H1 (cell line): ENCODE data around the gene ATP9B. TPM values are rescaled to one million over a fixed set of nuclear protein-coding genes. Genes with fewer than 3 reads are reported as not detected.

Experiments
- CTCF ChIA-PET: fragments of 300-600 bp; sonication (Branson Sonifier 250); formaldehyde crosslinking; loops from one replicate; lab custom pipeline; 2021; ENCODE audit not compliant: partially characterized antibody; lab: Charles Lee
- POLR2A ChIA-PET: fragments of 300-600 bp; sonication (Branson Sonifier 250); formaldehyde crosslinking; loops from one replicate; lab custom pipeline; 2021; ENCODE audit warnings: inconsistent platforms; ENCODE audit not compliant: partially characterized antibody; lab: Charles Lee
- DNase-seq, 2 experiments: peaks; one replicate each; pipeline versions ENCODE4 v3.0.0 to v3.0.0-alpha.2; 2010 to 2022; ENCODE audit warnings: low spot score in 2 of 2, low read depth in 1 of 2, mixed read lengths in 1 of 2
- FAIRE-seq: peaks from 2 replicates; lab custom pipeline; 2011; peaks lifted over from hg19 to GRCh38; lab: Jason Lieb, UNC
- H2AFZ ChIP-seq: 2 replicates; pipeline ENCODE4 v1.8.1; 2012; ENCODE audit warnings: low read length, inconsistent platforms
- H2AK5ac ChIP-seq: 2 replicates; pipeline ENCODE4 v1.6.1; 2013; ENCODE audit warnings: low read depth, low read length
- H2BK120ac ChIP-seq: replicated peaks from 2 replicates; pipeline ENCODE3; 2013; ENCODE audit warnings: low read depth, low read length, inconsistent platforms
- H2BK12ac ChIP-seq: 2 replicates; pipeline ENCODE4 v1.6.1; 2013; ENCODE audit warnings: low read depth, low read length
- H2BK15ac ChIP-seq: 2 replicates; pipeline ENCODE4 v1.6.1; 2013; ENCODE audit warnings: low read length
- H2BK20ac ChIP-seq: 2 replicates; pipeline ENCODE4 v1.6.1; 2013; ENCODE audit warnings: low read length
- H2BK5ac ChIP-seq: 2 replicates; pipeline ENCODE4 v1.6.1; 2013; ENCODE audit warnings: low read depth, low read length
- H3K14ac ChIP-seq: 2 replicates; pipeline ENCODE4 v1.6.1; 2013; ENCODE audit warnings: inconsistent platforms; ENCODE audit not compliant: insufficient read length
- H3K18ac ChIP-seq: 2 replicates; pipeline ENCODE4 v1.6.1; 2013; ENCODE audit warnings: low read length; ENCODE audit errors: extremely low read depth
- H3K23ac ChIP-seq: 2 replicates; pipeline ENCODE4 v1.6.1; 2013; ENCODE audit warnings: inconsistent platforms; ENCODE audit not compliant: insufficient read length
- H3K23me2 ChIP-seq: 2 replicates; pipeline ENCODE4 v1.6.1; 2013; ENCODE audit warnings: low read depth, low read length
- H3K27ac ChIP-seq: 2 replicates; pipeline ENCODE4 v1.6.1; 2011; ENCODE audit warnings: low read depth, low read length, inconsistent platforms
- H3K27me3 ChIP-seq, 4 experiments: replicated peaks in 1 of 4; 1 replicate in 1 of 4; 2 replicates in 3 of 4; pipeline versions ENCODE4 v1.6.1 to v1.8.1; 2011 to 2013; ENCODE audit warnings: low read length in 3 of 4, mild to moderate bottlenecking in 3 of 4, inconsistent platforms in 2 of 4, mixed read lengths in 2 of 4, moderate library complexity in 1 of 4; ENCODE audit not compliant: control insufficient read depth in 3 of 4, insufficient read depth in 3 of 4; ENCODE audit errors: extremely low read depth in 1 of 4
- H3K36me3 ChIP-seq, 4 experiments: 2 replicates each; pipeline versions ENCODE4 v1.6.1 to v1.8.1; 2011 to 2013; ENCODE audit warnings: mild to moderate bottlenecking in 4 of 4, low read length in 3 of 4, moderate library complexity in 2 of 4, control low read depth in 1 of 4, inconsistent platforms in 1 of 4; ENCODE audit not compliant: insufficient read depth in 4 of 4, control insufficient read depth in 2 of 4
- H3K4ac ChIP-seq: replicated peaks from 2 replicates; pipeline ENCODE3; 2013; ENCODE audit warnings: low read length, low read depth, mixed read lengths, inconsistent platforms; ENCODE audit not compliant: insufficient read length
- H3K4me1 ChIP-seq, 4 experiments: replicated peaks in 1 of 4; 1 replicate in 1 of 4; 2 replicates in 3 of 4; pipeline versions ENCODE4 v1.6.1 to v1.8.1; 2011 to 2013; ENCODE audit warnings: low read length in 3 of 4, inconsistent platforms in 2 of 4, mixed read lengths in 1 of 4; ENCODE audit not compliant: insufficient read depth in 4 of 4, control insufficient read depth in 3 of 4
- H3K4me2 ChIP-seq, 2 experiments: 2 replicates each; pipeline versions ENCODE4 v1.6.1 to v1.8.1; 2011 to 2013; ENCODE audit warnings: low read depth in 2 of 2, low read length in 2 of 2, control low read depth in 1 of 2, inconsistent platforms in 1 of 2, mild to moderate bottlenecking in 1 of 2; ENCODE audit not compliant: insufficient read depth in 1 of 2
- H3K4me3 ChIP-seq, 4 experiments: fragments of 200-600, 300-600 bp in 1 of 4; sonication (generic), shearing (Covaris generic), sonication (Bioruptor Twin) in 1 of 4; 2 replicates each; pipeline versions ENCODE4 v1.5.1 to v1.8.1; 2011 to 2016; ENCODE audit warnings: low read length in 4 of 4, low read depth in 3 of 4, control low read depth in 2 of 4, inconsistent platforms in 2 of 4, mild to moderate bottlenecking in 2 of 4, mixed read lengths in 1 of 4, moderate library complexity in 1 of 4; ENCODE audit not compliant: insufficient read depth in 2 of 4; ENCODE audit errors: extremely low read depth in 1 of 4
- H3K56ac ChIP-seq: replicated peaks from 2 replicates; pipeline ENCODE3; 2013; ENCODE audit warnings: low read depth, mild to moderate bottlenecking, mixed read lengths, low read length, inconsistent platforms; ENCODE audit not compliant: insufficient read length
- H3K79me1 ChIP-seq: 2 replicates; pipeline ENCODE4 v1.6.1; 2013; ENCODE audit warnings: low read depth, low read length, control low read depth
- H3K79me2 ChIP-seq, 2 experiments: 2 replicates each; pipeline versions ENCODE4 v1.6.1 to v1.8.1; 2012 to 2013; ENCODE audit warnings: low read length in 2 of 2, mild to moderate bottlenecking in 2 of 2, inconsistent platforms in 1 of 2; ENCODE audit not compliant: insufficient read depth in 2 of 2, control insufficient read depth in 1 of 2
- H3K9ac ChIP-seq, 4 experiments: replicated peaks in 1 of 4; 1 replicate in 1 of 4; 2 replicates in 3 of 4; pipeline versions ENCODE4 v1.6.1 to v1.8.1; 2011 to 2013; ENCODE audit warnings: low read depth in 3 of 4, low read length in 3 of 4, control low read depth in 2 of 4, mild to moderate bottlenecking in 2 of 4, moderate library complexity in 2 of 4, inconsistent platforms in 1 of 4; ENCODE audit errors: extremely low read depth in 1 of 4
- H3K9me3 ChIP-seq, 2 experiments: 2 replicates each; pipeline versions ENCODE4 v1.6.1 to v1.8.1; 2012 to 2013; ENCODE audit warnings: mild to moderate bottlenecking in 2 of 2, moderate library complexity in 2 of 2, control low read depth in 1 of 2, inconsistent platforms in 1 of 2, low read depth in 1 of 2, low read length in 1 of 2, mixed read lengths in 1 of 2; ENCODE audit not compliant: insufficient read depth in 2 of 2
- H4K20me1 ChIP-seq, 2 experiments: replicated peaks in 1 of 2; 2 replicates each; pipeline versions ENCODE3 to v1.8.1; 2011 to 2013; ENCODE audit warnings: inconsistent platforms in 2 of 2, low read length in 2 of 2, mild to moderate bottlenecking in 1 of 2; ENCODE audit not compliant: insufficient read depth in 2 of 2, control insufficient read depth in 1 of 2
- H4K5ac ChIP-seq: 2 replicates; pipeline ENCODE4 v1.6.1; 2013; ENCODE audit warnings: low read length, low read depth, mixed read lengths, inconsistent platforms; ENCODE audit not compliant: insufficient read length
- H4K8ac ChIP-seq: 2 replicates; pipeline ENCODE4 v1.8.0; 2013; ENCODE audit warnings: mild to moderate bottlenecking, moderate library complexity, low read length, inconsistent platforms; ENCODE audit not compliant: insufficient read depth; ENCODE audit errors: extremely low read depth
- H4K91ac ChIP-seq: replicated peaks from 2 replicates; pipeline ENCODE3; 2013; ENCODE audit warnings: low read length, mixed read lengths, inconsistent platforms; ENCODE audit not compliant: insufficient read length
- BCL11A ChIP-seq, 2 experiments: IDR thresholded peaks; one replicate each; pipeline ENCODE4 v1.6.1; 2011; ENCODE audit warnings: low read depth in 2 of 2, low read length in 2 of 2, mild to moderate bottlenecking in 2 of 2
- CHD2 ChIP-seq: IDR thresholded peaks from 2 replicates; pipeline ENCODE4 v1.6.1; 2012; ENCODE audit warnings: low read length, improper control_type of control experiment
- CREB1 ChIP-seq: IDR thresholded peaks from 2 replicates; pipeline ENCODE4 v1.6.1; 2012; ENCODE audit warnings: inconsistent platforms
- E2F6 ChIP-seq: IDR thresholded peaks from 2 replicates; pipeline ENCODE4 v1.6.1; 2012; ENCODE audit warnings: inconsistent platforms
- EZH2 ChIP-seq: fragments of 200-600 bp; sonication (generic); IDR thresholded peaks from 2 replicates; pipeline ENCODE4 v1.7.1; 2012; ENCODE audit warnings: low read depth, mild to moderate bottlenecking, moderate library complexity, low read length, inconsistent platforms; ENCODE audit not compliant: severe bottlenecking
- MAX ChIP-seq: IDR thresholded peaks from 2 replicates; pipeline ENCODE4 v1.6.1; 2012; ENCODE audit warnings: inconsistent platforms
- YY1 ChIP-seq: IDR thresholded peaks from 2 replicates; pipeline ENCODE4 v1.6.1; 2011; ENCODE audit warnings: low read depth, mild to moderate bottlenecking, low read length
- WGBS, 2 experiments: shearing (Covaris generic) in 1 of 2; methylation state at CpG; one replicate each; pipeline versions ENCODE4 v1.1.6 to v1.1.7; 2013 to 2015; ENCODE audit warnings: low lambda C conversion rate in 2 of 2, mixed read lengths in 2 of 2, inconsistent platforms in 1 of 2, low coverage in 1 of 2, missing lambda C conversion rate in 1 of 2; ENCODE audit not compliant: insufficient replicate concordance in 2 of 2, insufficient coverage in 1 of 2, insufficient read length in 1 of 2; ENCODE audit errors: extremely low coverage in 1 of 2, missing lambda C conversion rate in 1 of 2; 5-methylcytosine and 5-hydroxymethylcytosine counted together
- polyA plus RNA-seq, 7 experiments: library from polyadenylated mRNA; depleted of rRNA in 3 of 7; stranded (reverse) in 5 of 7; unstranded in 2 of 7; fragments of >200 nt in 5 of 7; fragments of 200-250 nt in 2 of 7; gene quantifications; 1 replicate in 5 of 7; 2 replicates in 1 of 7; 4 replicates in 1 of 7; pipeline versions ENCODE4 v1.2.1 to v1.2.3, GENCODE V29; 2011 to 2013; ENCODE audit warnings: missing spikeins in 2 of 7, mixed read lengths in 2 of 7
- total RNA-seq: library from RNA; stranded (reverse); fragmentation: NEBNext Ultra II Directional; extraction: Animal tissue kit (Norgen Biotek cat#: 25700); gene quantifications from 2 replicates; pipeline ENCODE4 v1.2.1, GENCODE V29; 2021

The ATP9B gene
- total and polyA plus RNA-seq, 2 of the 8 experiments (the other 6 are each of a cell fraction or from before 2014, with no cell fraction given): 15.1 to 21.7 TPM

DNA sequence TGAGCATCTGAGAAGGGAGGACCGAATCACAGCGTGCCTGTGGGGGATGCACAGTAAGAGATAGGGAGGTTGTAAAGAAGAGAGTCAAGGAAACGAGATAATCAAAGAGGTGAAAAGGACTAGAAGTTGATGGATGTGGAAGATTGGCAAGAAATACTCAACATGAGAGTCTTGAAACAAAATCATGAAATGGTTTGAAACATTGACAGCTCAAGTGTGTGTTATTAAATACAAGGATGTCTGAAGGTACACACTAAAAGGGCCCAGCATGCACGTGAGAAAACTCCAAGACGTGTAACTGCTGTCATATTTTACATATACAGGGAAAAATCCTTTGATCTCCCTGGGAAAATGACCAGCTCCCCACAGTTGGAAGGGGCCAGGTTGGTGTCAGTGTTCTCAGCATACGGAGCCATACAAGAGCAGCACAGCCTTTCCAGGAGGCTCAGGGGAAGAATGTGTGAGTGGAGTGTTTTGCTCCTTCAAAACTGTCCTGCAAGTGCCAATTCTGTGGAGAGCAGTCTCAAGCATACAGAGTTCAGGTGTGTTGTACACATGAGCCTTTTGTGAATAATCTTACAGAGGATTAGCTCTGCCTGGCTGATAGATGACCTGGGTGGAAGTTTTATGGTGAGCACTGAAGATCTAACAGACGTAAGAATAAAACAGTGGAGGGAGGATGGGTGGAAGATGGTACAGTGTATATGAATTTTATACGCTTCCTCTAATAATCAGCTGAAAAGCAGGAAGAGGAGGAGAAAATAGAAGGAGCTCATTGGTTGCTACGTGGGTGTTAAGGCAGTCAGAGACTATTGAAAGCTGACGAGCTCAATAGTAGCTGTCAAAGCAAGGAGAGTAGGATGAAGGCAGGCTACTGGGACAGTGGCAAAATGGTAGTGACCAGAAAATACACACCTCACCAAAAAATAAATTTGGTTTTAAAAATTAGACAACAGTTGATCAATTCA, 126.8 kb downstream of the ATP9B start:
- FAIRE-seq (no peak), DNase-seq (no peak)
- no peak overlapping the region for H3K27ac ChIP-seq
- H2BK12ac ChIP-seq: no peak overlapping the region
- no peak overlapping the region for H4K91ac ChIP-seq
- H3K9ac ChIP-seq: no peak overlapping the region
- no peak overlapping the region for H2BK5ac ChIP-seq
- no peak overlapping the region for H2BK15ac ChIP-seq
- H2AK5ac ChIP-seq: no peak overlapping the region
- no peak for TF ChIP-seq EZH2
- no peak for TF ChIP-seq CHD2
- no peak for TF ChIP-seq E2F6
- no peak for TF ChIP-seq CREB1
- no peak for TF ChIP-seq BCL11A (IDR thresholded peaks at IDR 0.05; ENCODE audit: low read depth in 2 of 2, low read length in 2 of 2)
- no peak for TF ChIP-seq YY1
- TF ChIP-seq MAX: no peak
- H4K5ac ChIP-seq: no peak overlapping the region
- H3K36me3 ChIP-seq: peaks cover 0 to 3% (median 0%) of the 10 kb centered on the region in 4 experiments; a peak in 1 of 8 replicates
- H3K4ac ChIP-seq: no peak overlapping the region
- H4K8ac ChIP-seq: peak overlapping the region; percentile 71; the same call in 1 of the 2 replicates
- no peak overlapping the region for H2BK20ac ChIP-seq
- peaks cover 0 to 3% of the 10 kb centered on the region in 2 experiments; a peak in 2 of 4 replicates for H3K9me3 ChIP-seq
- WGBS, 2 experiments: 81% methylated on average over 10 of the region's 10 CpGs; no CpG with 5 or more reads in 1 of the 2 experiments
- H3K14ac ChIP-seq: no peak overlapping the region
- no peak overlapping the region for H3K4me3 ChIP-seq
- peaks cover 0 to 2% of the 10 kb centered on the region in 2 experiments for H4K20me1 ChIP-seq
- H3K79me1 ChIP-seq: no peaks in the 10 kb centered on the region
- H2BK120ac ChIP-seq: no peak overlapping the region
- H3K27me3 ChIP-seq: no peaks in the 10 kb centered on the region
- no peaks in the 10 kb centered on the region for H3K4me1 ChIP-seq
- no peaks in the 10 kb centered on the region; the same call in 1 of the 2 replicates for H3K23me2 ChIP-seq
- no peak overlapping the region for H3K4me2 ChIP-seq
- H2AFZ ChIP-seq: no peak overlapping the region
- H3K18ac ChIP-seq: no peak overlapping the region
- POLR2A ChIA-PET: no interaction called here
- H3K79me2 ChIP-seq: no peaks in the 10 kb centered on the region
- H3K23ac ChIP-seq: no peak overlapping the region
- no peak overlapping the region for H3K56ac ChIP-seq
- CTCF ChIA-PET: interaction anchor here (1.1 kb wide), 1 partner anchor 22 kb away, joined by 3 read pairs; no protein-coding TSS in a partner anchor
